Measurements from ENCODE around the gene BBC3. TPM values are rescaled to one million over a fixed set of nuclear protein-coding genes. Genes with fewer than 3 reads are reported as not detected.

BBC3 gene
- total and polyA plus RNA-seq, 2 experiments from 2014 or later, result 23.4 to 31.9 TPM

GRCh38 chr19:47269596-47269995 is 38.6 kb upstream of the BBC3 start:
- Histone ChIP-seq H3K4me2 (no peak overlapping the region), H3K9me2 (ENCODE audit: insufficient read depth) (no peaks in the 10 kb centered on the region), H3K27me3 (ENCODE audit: insufficient read depth) (no peaks in the 10 kb centered on the region), H4K20me1 (replicated peaks; ENCODE audit: insufficient read depth) (peaks cover 3% of the 10 kb centered on the region), H2AFZ (no peak overlapping the region), H3F3A (replicated peaks; ENCODE audit: low read depth) (peaks cover 16% of the 10 kb centered on the region), H3K36me3 (ENCODE audit: insufficient read depth) (no peaks in the 10 kb centered on the region), H3K4me1 (ENCODE audit: insufficient read depth) (peaks cover 11% of the 10 kb centered on the region; the same call in 1 of the 2 replicates), H3K27ac (ENCODE audit: low read depth) (no peak overlapping the region; the same call in 1 of the 2 replicates), H3K4me3 (no peak overlapping the region), H3K79me2 (replicated peaks; ENCODE audit: insufficient read depth) (no peaks in the 10 kb centered on the region)
- Mint-ChIP-seq H3K36me3 (ENCODE audit: low read depth) (peaks cover 45% of the 10 kb centered on the region), H3K9me3 (no peaks in the 10 kb centered on the region; the same call in 2 of the 3 replicates), H3K4me1 (peaks cover 17% of the 10 kb centered on the region), H3K4me3 (no peak overlapping the region), H3K27ac (no peak overlapping the region), H3K27me3 (ENCODE audit: insufficient read depth, low read depth, poor library complexity) (peaks cover 29% of the 10 kb centered on the region)
- TF ChIP-seq REST (IDR thresholded peaks at IDR 0.05; ENCODE audit: unreplicated experiment), result no peak
- TF ChIP-seq EZH2phosphoT487 (IDR thresholded peaks at IDR 0.05; ENCODE audit: unreplicated experiment), result no peak
- TF ChIP-seq CTCF (conservative IDR thresholded peaks at IDR 0.05; ENCODE audit: low read depth in 2 of 2), result no peak
- no peak for TF ChIP-seq CREB1 (CRISPR knock-in tag; IDR thresholded peaks at IDR 0.05; ENCODE audit: low read depth)
- no peak for TF ChIP-seq ETS1 (IDR thresholded peaks at IDR 0.05)
- TF ChIP-seq NANOG (IDR thresholded peaks at IDR 0.05; ENCODE audit: borderline replicate concordance), result no peak
- no peak for TF ChIP-seq POLR2AphosphoS5 (IDR thresholded peaks at IDR 0.05; ENCODE audit: low read depth)
- TF ChIP-seq ZNF114 (CRISPR knock-in tag; IDR thresholded peaks at IDR 0.05), result no peak
- no peak for TF ChIP-seq ZNF462 (CRISPR knock-in tag; IDR thresholded peaks at IDR 0.05)
- TF ChIP-seq EZH2 (IDR thresholded peaks at IDR 0.05; ENCODE audit: low read depth, unreplicated experiment), result no peak
- no peak for TF ChIP-seq ZNF331 (CRISPR knock-in tag; IDR thresholded peaks at IDR 0.05; ENCODE audit: low read depth)
- no peak for TF ChIP-seq JUNB (IDR thresholded peaks at IDR 0.05; ENCODE audit: unreplicated experiment)
- ATAC-seq, result no peak
- no peak for DNase-seq (ENCODE audit: low spot score)

All from GM23338 (cell line).